ENCODE data around the gene TOR1A.
"Not testable (repeated sequence)": the region's sequence is repeated elsewhere in the genome, so short reads cannot be mapped to it uniquely, and the experiment has no call there.

Gene TOR1A

DNA sequence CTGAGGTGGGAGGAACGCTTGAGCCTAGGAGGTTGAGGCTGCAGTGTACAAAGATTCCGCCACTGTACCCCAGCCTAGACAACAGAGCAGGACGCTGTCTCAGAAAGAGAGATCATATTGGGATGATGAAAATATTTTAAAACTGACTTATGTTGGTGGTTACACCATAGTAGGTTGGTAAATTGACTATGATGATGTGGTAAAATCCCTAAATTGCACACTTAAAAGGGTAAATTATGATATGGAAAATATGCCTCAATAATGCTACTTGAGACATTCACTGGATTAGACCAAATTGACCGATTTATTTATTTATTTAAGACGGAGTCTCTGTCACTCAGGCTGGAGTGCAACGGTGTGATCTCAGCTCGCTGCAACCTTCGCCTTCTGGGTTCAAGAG, 42.8 kb downstream of the TOR1A start:
- DNase-seq (ENCODE audit: low spot score) = no peak

DNA sequence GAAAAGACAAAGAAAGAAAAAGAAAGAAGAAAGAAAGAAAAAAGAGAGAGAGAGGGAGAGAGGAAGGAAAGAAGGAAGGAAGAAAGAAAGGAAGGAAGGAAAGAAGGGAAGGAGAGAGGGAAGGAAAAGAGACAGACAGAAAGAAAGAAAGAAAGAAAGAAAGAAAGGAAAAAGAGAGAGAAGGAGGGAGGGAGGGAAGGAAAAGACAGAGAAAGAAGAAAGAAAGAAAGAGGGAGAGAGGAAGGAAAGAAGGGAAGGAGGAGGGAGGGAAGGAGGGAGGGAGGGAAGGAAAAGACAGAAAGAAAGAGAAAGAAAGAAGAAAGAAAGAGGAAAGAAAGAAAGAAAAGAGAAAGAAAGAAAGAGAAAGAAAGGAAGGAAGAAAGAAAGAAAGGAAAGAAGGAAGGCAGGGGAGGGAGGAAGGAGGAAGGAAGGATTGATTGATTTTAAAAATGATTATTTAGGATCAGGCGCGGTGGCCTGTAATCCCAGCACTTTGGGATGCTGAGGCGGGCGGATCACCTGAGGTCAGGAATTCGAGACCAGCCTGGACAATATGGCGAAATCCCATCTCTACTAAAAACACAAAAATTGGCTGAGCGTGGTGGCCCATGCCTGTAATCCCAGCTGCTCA, 44.3 kb downstream of the TOR1A start:
- no peak for DNase-seq (ENCODE audit: low spot score)

DNA sequence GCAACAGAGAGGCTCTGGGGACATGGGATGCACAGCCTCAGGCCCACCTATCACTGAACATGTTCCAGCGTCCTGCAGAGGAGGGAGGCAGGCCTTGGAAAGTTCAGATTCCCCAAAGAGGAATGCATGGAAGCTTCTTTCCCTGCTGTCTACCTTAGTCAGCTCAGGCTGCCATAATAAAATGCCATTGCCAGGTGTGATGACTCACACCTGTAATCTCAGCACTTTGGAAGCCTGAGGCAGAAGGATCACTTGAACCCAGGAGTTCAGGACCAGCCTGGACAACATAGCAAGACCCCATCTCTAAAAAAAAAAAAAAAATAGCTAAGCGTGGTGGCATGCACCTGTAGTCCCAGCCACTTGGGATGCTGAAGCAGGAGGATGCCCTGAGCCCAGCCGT, 45.5 kb downstream of the TOR1A start:
- no peak for DNase-seq (ENCODE audit: low spot score)

DNA sequence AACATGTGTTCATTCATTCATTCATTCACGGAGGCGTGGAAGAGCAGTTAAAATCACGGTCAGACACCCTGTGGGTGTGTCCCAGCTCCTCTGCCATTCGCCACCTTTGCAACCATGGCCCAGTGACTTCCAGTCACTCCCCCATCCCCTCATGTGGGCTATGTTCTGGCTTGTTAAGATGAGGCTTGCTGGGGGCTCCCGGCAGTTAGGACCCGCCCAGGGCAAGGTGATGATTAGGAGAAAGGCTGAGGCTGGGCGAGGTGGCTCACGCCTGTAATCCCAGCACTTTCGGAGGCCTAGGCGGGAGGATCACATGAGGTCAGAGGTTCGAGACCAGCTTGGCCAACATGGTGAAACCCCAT, 46.2 kb downstream of the TOR1A start:
- DNase-seq (ENCODE audit: low spot score) = no peak

DNA sequence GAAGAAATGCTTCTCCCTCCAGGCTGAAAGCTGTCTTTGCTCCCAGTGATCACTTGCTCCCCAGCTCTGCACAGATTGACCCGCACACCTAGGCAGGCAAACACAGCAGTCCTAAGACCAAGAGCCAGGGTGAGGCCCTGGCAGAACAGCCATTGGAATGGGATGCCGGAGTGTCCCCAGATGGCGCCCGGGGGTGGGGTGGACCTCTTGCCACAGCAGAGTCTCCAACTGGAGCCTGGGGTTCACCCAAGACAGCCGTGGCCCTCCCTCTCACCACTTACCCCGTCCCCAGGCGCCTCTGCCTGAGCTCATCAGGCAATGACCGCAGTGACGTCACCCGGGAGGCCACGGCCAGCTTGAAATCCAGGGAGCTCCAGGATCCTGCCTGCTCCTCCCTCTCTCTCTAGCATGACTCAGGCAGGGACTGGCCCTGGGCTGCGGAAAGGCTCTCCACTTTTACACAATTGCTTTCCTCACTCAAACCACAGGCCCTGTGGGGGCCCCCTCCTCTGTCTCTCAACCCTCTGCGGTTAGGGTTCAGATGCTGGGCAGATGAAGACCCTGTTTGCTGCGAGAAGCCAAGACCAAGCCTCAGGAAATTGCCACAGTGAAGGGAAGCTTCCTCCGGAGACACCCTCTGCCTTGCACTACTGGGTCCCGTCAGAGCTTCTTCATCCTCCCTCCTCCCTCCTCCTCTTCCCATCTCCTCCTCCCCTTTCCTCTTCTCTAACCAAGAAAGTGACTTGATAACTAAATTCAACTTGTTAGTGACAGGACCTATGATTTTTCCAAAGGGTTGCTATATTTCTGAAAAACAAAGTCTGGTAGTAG, 46.8 kb downstream of the TOR1A start:
- DNase-seq (ENCODE audit: low spot score) = no peak

DNA sequence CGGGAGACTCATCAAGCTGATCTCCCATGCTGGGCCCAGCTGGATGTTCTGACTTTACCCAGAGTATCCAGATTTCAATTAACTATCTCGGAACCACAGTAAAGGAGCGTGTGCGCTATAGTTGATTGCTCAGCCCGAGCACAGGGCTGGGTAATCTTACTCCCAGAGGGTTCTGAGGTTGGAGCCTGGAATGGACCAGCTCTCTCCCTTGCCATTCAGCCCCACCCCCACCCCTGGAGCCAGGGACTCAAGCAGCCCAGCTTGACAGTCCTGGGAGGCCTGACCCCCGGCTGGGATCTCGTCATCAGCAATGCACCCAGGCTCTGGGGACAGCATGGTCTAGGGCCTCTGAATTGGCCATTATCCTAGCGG, 47.4 kb downstream of the TOR1A start:
- DNase-seq (ENCODE audit: low spot score) = no peak

DNA sequence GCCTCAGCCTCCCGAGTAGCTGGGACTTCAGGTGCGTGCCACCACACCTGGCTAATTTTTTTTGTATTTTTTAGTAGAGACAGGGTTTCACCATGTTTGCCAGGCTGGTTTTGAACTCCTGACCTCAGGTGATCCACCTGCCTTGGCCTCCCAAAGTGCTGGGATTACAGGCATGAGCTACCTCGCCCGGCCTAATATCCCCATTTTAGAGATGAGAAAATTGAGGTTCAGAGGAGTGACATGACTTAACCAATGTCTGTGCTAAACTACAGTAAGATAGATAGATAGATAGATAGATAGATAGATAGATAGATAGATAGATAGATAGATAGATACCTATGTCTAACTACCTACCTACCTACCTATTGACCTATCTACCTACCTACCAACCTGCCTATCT, 47.8 kb downstream of the TOR1A start:
- not testable (repeated sequence) for DNase-seq (ENCODE audit: low spot score)

DNA sequence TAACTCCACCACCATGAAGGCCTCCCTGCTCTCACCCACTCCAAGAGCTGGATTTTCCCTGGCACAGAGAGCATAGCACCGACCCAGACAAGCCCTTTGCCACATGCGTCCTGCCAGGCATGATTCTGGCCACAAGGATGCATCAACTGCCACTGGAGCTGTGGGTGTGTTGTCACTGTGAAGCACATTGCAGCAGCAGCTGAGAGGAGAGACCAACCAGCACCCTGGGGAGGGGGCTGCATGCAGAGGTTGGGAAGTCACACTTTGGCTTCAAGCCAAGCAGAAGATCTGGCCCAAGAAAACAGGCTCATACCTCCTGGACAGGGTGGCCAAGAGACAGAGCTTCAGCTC, 48.5 kb downstream of the TOR1A start:
- DNase-seq (ENCODE audit: low spot score) = no peak

DNA sequence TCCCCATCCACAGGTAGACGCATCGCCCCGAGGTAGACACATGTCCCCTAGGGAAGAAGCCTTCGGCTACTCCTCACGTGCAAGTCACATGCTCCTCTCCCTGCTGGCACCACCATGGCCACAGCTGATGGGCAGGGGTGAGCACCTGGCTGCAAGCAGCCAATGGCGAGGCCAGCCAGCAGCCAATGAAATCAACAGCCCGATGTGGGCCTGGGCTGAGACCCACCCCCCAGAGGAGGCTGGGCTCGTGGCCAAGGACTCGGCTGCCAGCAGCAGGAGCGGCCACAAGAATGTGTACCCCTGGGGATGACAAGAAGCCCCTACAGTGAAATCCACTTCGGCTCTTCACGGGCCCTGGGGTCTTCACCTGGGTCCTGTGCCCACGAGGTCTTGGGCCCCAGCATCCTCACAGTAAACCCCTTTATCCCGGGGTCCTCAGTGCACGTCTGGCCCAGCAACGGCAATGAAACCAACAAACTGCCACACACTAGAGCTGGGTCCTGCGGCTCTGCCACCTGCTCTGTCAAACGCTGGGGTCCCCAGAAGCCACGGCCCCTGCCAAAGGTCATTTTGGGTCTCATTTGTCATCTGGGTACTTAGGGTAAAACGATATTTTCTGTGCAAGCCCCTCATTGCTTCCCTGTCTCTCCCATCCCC, 49.0 kb downstream of the TOR1A start:
- no peak for DNase-seq (ENCODE audit: low spot score)

DNA sequence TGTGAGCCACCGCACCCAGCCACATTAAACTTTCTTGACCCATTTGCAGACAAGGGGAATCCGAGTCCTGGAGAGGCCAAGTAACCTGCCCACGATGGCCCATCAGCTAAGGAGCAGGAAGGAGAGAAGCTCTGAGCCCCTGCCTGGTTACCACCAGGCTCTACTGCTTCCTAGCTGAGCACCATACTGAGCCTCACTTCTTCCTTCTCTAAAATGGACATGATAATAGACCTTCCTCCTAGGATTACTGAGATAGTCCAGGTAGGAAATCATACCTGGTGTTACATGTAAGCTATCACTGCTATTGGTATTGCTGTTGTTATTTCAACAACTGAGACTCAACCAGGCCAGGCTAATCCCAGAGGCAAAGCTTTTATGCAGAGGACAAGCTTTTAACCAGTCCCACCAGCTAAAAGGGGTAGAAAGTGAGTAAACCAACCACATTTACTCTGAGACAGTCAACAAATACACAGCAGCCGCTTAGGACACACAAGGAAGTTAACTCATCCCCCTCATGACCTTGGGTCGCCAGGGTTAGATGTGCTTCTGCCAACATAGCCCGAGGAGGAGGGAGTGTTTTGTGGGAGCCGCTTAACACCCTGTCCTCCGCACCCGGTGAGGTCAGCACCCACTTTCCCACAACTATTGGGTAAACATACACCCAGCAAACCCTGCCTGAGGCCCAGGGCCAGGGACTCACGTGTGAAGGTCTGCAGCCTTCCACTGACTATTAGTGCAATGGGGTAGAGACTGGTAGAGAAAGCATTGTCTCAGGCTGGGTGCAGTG, 50.5 kb downstream of the TOR1A start:
- no peak for DNase-seq (ENCODE audit: low spot score)

DNA sequence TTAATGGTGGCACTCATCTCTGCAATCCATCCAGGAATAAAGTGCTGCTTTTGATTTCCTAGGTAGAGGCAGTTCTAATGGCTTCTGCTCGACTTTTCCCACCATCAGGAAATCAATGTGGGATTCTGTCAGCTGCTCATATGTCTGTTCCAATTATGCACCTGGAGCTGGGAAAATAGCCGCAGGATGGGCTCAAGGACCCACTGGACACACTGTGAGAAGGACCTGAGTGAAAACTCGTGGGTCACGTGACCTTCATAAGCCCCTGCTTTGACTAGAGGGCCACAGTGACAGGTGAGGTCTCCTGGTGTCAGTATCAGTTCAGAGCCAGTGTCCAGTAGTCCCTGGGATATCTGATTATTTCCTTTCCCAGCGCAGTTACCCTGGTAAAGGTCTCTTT, 53.2 kb downstream of the TOR1A start:
- no peak for DNase-seq (ENCODE audit: low spot score)

DNA sequence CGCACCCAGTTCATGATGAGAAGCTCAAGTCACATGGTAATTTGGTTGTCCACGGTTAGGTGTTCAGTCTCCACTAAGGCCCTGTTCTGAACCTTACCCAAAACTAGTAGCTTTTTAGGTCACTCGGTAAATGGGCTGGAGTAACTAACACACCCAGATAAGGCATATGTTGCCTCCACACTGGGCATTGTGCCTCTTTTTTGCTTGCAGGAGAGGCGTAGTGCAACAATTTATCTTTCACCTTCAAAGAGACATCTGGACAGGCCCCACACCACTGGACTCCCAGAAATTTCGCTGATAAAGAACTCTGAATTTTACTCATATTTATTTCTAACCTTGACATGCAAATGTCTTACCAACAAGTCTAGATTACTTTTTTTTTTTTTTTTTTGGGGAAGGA, 54.3 kb downstream of the TOR1A start:
- no peak for DNase-seq (ENCODE audit: low spot score)

DNA sequence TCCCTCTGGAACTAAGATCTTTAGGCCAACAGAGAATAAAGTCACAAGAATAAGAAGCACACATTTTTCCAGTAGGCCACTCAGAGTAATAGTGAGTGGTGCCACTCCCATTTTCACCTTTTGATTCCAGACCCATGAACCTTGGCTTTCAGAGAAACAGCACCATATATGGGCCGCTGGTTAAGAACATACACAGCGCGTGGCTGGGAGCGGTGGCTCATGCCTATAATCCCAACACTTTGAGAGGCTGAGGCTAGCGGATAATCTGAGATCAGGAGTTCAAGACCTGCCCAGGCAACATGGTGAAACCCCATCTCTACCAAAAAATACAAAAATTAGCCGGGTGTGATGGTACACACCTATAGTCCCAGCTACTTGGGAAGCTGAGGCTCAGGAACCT, 55.5 kb downstream of the TOR1A start:
- DNase-seq (ENCODE audit: low spot score) = no peak

DNA sequence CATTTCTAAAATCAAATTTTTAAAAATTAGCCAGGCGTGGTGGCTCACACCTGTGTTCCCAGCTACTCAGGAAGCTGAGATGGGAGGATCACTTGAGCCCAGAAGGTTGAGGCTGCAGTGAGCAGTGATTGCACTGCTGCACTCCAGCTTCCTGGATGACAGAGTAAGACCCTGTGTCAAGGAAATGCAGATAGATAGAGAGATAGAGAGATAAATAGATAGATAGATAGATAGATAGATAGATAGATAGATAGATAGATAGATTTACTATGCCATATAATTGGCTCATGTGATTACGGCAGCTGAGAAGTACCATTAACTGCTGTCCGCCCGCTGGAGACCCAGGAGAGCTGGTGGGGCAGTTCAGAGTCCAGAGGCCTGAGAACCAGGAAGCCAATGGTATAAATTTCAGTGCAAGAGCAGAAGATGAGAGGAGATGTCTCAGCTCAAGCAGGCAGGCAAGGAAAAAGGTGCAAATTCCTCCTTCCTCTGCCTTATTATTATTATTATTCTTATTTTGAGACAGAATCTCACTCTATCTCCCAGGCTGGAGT, 58.1 kb downstream of the TOR1A start:
- DNase-seq (ENCODE audit: low spot score) = no peak

DNA sequence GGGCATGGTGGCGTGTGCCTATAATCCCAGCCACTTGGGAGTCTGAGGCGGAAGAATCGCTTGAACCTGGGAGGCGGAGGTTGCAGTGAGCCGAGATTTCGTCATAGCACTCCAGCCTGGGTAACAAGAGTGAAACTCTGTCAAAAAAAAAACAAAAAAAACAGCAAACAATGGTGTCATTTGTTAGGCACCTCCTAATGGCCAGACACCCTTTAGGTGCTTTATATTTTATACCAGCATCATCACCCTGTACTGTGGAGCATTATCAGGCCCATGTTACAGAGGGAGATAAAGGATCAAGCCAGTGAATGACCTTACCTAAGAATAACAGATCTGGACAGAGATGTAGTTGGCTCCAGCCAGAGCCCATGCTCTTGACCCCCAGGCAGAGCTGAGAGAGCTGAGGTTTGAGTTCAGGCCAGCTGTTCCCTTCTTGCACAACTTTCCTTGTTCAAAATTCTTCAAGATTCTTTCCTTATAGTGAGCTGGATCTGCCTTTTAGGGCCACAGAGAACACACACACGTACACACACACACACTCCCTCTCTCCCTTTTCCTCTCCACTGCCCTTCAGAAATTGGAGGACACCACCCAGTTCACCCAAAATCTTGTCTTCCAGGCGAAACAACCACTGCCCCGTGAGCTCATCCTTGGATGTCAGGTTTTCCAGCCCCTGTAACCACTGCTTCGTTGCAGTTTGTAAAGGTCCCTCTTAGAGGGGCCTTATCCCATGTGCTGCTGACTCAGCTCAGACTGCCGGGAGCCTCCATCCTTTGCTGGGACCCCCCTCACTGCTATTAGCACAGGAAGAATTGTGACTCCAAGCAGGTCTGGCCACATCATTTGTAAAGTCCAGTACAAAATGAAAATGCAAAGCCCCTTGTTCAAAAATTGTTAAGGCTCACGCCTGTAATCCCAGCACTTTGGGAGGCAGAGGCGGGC, 60.7 kb downstream of the TOR1A start:
- no peak for DNase-seq (ENCODE audit: low spot score)
